Measurements from ENCODE around the gene EGFL7. TPM values are rescaled to one million over a fixed set of nuclear protein-coding genes. Genes with fewer than 3 reads are reported as not detected.

EGFL7 gene
- total RNA-seq, 1 experiment from 2014 or later: 54.6 TPM

DNA sequence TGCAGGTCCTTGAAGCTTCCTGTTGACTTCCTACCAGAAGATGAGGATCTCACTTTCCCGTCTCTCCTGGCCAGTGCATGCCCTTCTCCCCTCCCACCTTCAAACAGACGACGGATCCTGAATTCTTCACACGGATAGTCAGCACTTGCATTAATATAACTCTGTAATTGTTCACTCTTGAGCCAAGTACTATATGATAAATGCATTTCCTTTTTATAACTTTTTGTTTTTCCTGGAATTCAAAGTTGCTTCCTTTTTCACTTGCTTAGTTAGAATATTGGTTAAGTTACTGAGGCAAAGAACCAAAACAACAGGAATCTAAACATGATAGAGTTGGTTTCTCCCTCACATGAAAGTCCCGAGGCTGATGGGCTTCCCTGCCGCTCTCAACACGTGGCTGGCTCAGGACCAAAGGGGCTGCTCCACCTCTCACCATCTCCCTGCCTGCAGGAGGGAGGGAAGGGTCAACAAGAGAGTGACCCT is 20.2 kb upstream of the EGFL7 start (continued):
- TF ChIP-seq, protein P1, sequence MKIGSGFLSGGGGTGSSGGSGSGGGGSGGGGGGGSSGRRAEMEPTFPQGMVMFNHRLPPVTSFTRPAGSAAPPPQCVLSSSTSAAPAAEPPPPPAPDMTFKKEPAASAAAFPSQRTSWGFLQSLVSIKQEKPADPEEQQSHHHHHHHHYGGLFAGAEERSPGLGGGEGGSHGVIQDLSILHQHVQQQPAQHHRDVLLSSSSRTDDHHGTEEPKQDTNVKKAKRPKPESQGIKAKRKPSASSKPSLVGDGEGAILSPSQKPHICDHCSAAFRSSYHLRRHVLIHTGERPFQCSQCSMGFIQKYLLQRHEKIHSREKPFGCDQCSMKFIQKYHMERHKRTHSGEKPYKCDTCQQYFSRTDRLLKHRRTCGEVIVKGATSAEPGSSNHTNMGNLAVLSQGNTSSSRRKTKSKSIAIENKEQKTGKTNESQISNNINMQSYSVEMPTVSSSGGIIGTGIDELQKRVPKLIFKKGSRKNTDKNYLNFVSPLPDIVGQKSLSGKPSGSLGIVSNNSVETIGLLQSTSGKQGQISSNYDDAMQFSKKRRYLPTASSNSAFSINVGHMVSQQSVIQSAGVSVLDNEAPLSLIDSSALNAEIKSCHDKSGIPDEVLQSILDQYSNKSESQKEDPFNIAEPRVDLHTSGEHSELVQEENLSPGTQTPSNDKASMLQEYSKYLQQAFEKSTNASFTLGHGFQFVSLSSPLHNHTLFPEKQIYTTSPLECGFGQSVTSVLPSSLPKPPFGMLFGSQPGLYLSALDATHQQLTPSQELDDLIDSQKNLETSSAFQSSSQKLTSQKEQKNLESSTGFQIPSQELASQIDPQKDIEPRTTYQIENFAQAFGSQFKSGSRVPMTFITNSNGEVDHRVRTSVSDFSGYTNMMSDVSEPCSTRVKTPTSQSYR (CRISPR knock-in tag; IDR thresholded peaks at IDR 0.05): no peak
- TF ChIP-seq NFE2L1 (CRISPR knock-in tag; IDR thresholded peaks at IDR 0.05) (no peak), FOXJ3 (CRISPR knock-in tag; IDR thresholded peaks at IDR 0.05; ENCODE audit: borderline replicate concordance) (no peak), ZNF317 (CRISPR knock-in tag; IDR thresholded peaks at IDR 0.05; ENCODE audit: borderline replicate concordance, low read depth) (no peak)
- TF ChIP-seq, protein P2, sequence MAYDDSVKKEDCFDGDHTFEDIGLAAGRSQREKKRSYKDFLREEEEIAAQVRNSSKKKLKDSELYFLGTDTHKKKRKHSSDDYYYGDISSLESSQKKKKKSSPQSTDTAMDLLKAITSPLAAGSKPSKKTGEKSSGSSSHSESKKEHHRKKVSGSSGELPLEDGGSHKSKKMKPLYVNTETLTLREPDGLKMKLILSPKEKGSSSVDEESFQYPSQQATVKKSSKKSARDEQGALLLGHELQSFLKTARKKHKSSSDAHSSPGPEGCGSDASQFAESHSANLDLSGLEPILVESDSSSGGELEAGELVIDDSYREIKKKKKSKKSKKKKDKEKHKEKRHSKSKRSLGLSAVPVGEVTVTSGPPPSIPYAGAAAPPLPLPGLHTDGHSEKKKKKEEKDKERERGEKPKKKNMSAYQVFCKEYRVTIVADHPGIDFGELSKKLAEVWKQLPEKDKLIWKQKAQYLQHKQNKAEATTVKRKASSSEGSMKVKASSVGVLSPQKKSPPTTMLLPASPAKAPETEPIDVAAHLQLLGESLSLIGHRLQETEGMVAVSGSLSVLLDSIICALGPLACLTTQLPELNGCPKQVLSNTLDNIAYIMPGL (CRISPR knock-in tag; IDR thresholded peaks at IDR 0.05): no peak
- TF ChIP-seq, protein P3, sequence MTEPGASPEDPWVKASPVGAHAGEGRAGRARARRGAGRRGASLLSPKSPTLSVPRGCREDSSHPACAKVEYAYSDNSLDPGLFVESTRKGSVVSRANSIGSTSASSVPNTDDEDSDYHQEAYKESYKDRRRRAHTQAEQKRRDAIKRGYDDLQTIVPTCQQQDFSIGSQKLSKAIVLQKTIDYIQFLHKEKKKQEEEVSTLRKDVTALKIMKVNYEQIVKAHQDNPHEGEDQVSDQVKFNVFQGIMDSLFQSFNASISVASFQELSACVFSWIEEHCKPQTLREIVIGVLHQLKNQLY (CRISPR knock-in tag; IDR thresholded peaks at IDR 0.05): no peak

DNA sequence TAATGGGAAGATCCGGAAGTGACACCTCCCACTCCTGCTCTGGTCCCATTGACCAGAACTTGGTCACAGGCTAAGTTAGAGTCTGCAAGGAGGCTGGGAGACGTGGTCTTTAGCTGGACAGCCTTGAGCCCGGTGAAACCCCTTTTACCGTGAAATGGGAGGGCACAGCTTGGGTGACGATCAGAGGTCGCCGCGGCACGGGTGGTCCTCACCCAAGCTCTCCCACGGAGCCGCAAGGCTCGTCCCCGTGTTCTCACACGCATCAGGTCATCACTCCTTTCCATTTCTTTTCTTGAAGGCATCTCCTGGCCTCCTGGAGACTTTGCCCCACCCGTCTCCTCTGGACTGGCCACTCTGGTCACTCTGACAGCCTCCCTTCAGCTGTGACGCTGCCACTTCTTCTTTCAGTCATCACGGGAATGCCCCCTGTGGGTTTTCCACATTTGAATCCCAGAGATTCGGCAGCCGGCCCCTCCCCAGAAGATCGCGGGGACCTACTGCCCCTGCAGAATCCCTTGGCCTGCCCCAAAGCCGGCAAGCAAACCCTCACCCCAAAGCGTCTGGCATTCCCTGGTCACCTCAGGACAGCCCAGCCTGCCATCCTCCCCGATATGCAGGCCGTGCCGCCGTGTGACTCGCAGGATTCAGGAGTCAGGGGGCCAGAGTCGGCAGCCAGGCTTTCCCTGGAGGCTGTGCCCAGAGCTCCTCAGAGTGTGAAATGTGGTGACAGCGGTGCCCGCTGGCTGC is 18.9 kb upstream of the EGFL7 start:
- Mint-ChIP-seq H3K4me1 (no peaks in the 10 kb centered on the region), H3K27ac (no peak overlapping the region)
- CTCF ChIA-PET: interaction anchor here (0.5 to 3.6 kb wide), 16 partner anchors 10 to 233 kb away, joined by 3 to 21 read pairs (median 4); partner anchors contain the start of genes ENTR1 and PMPCA

More for the DNA sequence above, 18.9 kb upstream of the EGFL7 start:
- ATAC-seq (peak; percentile 25; the same call in 1 of the 2 replicates), DNase-seq (ENCODE audit: low spot score) (no peak)
- no peaks in the 10 kb centered on the region for H3K9me3 Mint-ChIP-seq
- no peak overlapping the region; the same call in 1 of the 2 replicates for H3K4me3 Mint-ChIP-seq
- H3K36me3 Mint-ChIP-seq: no peaks in the 10 kb centered on the region
- 0 out of 2 replicates have a peak, but pooled peaks cover 6% of the 10 kb centered on the region for H3K27me3 Mint-ChIP-seq (ENCODE audit: low read depth)
- POLR2A ChIA-PET: interaction anchor here (0.6 kb wide), 1 partner anchor 59 kb away, joined by 10 read pairs; no protein-coding TSS in a partner anchor
- TF ChIP-seq, protein P4, sequence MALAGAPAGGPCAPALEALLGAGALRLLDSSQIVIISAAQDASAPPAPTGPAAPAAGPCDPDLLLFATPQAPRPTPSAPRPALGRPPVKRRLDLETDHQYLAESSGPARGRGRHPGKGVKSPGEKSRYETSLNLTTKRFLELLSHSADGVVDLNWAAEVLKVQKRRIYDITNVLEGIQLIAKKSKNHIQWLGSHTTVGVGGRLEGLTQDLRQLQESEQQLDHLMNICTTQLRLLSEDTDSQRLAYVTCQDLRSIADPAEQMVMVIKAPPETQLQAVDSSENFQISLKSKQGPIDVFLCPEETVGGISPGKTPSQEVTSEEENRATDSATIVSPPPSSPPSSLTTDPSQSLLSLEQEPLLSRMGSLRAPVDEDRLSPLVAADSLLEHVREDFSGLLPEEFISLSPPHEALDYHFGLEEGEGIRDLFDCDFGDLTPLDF (CRISPR knock-in tag; IDR thresholded peaks at IDR 0.05): no peak
- TF ChIP-seq, protein P5, sequence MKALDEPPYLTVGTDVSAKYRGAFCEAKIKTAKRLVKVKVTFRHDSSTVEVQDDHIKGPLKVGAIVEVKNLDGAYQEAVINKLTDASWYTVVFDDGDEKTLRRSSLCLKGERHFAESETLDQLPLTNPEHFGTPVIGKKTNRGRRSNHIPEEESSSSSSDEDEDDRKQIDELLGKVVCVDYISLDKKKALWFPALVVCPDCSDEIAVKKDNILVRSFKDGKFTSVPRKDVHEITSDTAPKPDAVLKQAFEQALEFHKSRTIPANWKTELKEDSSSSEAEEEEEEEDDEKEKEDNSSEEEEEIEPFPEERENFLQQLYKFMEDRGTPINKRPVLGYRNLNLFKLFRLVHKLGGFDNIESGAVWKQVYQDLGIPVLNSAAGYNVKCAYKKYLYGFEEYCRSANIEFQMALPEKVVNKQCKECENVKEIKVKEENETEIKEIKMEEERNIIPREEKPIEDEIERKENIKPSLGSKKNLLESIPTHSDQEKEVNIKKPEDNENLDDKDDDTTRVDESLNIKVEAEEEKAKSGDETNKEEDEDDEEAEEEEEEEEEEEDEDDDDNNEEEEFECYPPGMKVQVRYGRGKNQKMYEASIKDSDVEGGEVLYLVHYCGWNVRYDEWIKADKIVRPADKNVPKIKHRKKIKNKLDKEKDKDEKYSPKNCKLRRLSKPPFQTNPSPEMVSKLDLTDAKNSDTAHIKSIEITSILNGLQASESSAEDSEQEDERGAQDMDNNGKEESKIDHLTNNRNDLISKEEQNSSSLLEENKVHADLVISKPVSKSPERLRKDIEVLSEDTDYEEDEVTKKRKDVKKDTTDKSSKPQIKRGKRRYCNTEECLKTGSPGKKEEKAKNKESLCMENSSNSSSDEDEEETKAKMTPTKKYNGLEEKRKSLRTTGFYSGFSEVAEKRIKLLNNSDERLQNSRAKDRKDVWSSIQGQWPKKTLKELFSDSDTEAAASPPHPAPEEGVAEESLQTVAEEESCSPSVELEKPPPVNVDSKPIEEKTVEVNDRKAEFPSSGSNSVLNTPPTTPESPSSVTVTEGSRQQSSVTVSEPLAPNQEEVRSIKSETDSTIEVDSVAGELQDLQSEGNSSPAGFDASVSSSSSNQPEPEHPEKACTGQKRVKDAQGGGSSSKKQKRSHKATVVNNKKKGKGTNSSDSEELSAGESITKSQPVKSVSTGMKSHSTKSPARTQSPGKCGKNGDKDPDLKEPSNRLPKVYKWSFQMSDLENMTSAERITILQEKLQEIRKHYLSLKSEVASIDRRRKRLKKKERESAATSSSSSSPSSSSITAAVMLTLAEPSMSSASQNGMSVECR (CRISPR knock-in tag; IDR thresholded peaks at IDR 0.05; ENCODE audit: borderline replicate concordance): 0 out of 2 replicates have a peak, but pooled peaks have one; percentile 29
- TF ChIP-seq GABPB1 (CRISPR knock-in tag; IDR thresholded peaks at IDR 0.05): no peak
- TF ChIP-seq, protein P6, sequence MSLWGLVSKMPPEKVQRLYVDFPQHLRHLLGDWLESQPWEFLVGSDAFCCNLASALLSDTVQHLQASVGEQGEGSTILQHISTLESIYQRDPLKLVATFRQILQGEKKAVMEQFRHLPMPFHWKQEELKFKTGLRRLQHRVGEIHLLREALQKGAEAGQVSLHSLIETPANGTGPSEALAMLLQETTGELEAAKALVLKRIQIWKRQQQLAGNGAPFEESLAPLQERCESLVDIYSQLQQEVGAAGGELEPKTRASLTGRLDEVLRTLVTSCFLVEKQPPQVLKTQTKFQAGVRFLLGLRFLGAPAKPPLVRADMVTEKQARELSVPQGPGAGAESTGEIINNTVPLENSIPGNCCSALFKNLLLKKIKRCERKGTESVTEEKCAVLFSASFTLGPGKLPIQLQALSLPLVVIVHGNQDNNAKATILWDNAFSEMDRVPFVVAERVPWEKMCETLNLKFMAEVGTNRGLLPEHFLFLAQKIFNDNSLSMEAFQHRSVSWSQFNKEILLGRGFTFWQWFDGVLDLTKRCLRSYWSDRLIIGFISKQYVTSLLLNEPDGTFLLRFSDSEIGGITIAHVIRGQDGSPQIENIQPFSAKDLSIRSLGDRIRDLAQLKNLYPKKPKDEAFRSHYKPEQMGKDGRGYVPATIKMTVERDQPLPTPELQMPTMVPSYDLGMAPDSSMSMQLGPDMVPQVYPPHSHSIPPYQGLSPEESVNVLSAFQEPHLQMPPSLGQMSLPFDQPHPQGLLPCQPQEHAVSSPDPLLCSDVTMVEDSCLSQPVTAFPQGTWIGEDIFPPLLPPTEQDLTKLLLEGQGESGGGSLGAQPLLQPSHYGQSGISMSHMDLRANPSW (CRISPR knock-in tag; conservative IDR thresholded peaks at IDR 0.05; ENCODE audit: low read depth): no peak
